GM12874 (cell line): ENCODE data around the gene EIF2B5.

Experiments used
- CTCF ChIP-seq: IDR thresholded peaks from 2 replicates; pipeline ENCODE4 v1.5.1; 2011; ENCODE audit warnings: low read depth, mild to moderate bottlenecking, control low read depth, low read length, moderate library complexity; ENCODE audit not compliant: insufficient read depth

The EIF2B5 gene

GRCh38 chr3:184193991-184194539, 58.9 kb downstream of the EIF2B5 start:
- no peak for TF ChIP-seq CTCF
